ENCODE results near the gene PDPK1. TPM values are rescaled to one million over a fixed set of nuclear protein-coding genes. Genes with fewer than 3 reads are reported as not detected.

The PDPK1 gene
- total RNA-seq, 3 donors from 2014 or later (not counting 1 experiment from before 2014, with no cell fraction given), result 63.1 to 80.7 (median 73.5) TPM

GRCh38 chr16:2518823-2519710, 18.8 kb upstream of the PDPK1 start:
- peak overlapping the region; percentile 89 to 91 for H3K27ac Mint-ChIP-seq
- Histone ChIP-seq H3K27me3 (ENCODE audit: control insufficient read depth, insufficient read depth, low read length) (no peaks in the 10 kb centered on the region), H3K9me3 (ENCODE audit: control insufficient read depth, insufficient read depth, low read length) (no peaks in the 10 kb centered on the region), H3K36me3 (ENCODE audit: control insufficient read depth, insufficient read depth, low read length) (peaks cover 14% of the 10 kb centered on the region), H3K4me1 (ENCODE audit: control insufficient read depth, insufficient read depth, low read length) (peaks cover 66% of the 10 kb centered on the region), H3K27ac (ENCODE audit: low read length) (peak overlapping the region; percentile 66), H3K4me3 (ENCODE audit: low read length) (no peak overlapping the region)
- no peaks in the 10 kb centered on the region for H3K9me3 Mint-ChIP-seq
- no peak for ATAC-seq
- H3K4me1 Mint-ChIP-seq, result peaks cover 52 to 67% of the 10 kb centered on the region in 2 donors
- DNase-seq, result no peak
- no peak for TF ChIP-seq CTCF (IDR thresholded peaks at IDR 0.05)
- H3K36me3 Mint-ChIP-seq, result no peaks in the 10 kb centered on the region
- 91% methylated on average over 39 of the region's 39 CpGs for WGBS (ENCODE audit: insufficient coverage)
- H3K4me3 Mint-ChIP-seq, result peak overlapping the region; percentile 83
- intact Hi-C loops (cut with micrococcal nuclease), result no loop called here
- H3K27me3 Mint-ChIP-seq (ENCODE audit: low read depth in 2 of 2), result no peaks in the 10 kb centered on the region

- no peak for ATAC-seq
Observed at GRCh38 chr16:2519711-2520080, 18.1 kb upstream of the PDPK1 start.

GRCh38 chr16:2520097-2520783, 17.6 kb upstream of the PDPK1 start, which contains the start of gene AMDHD2:
Gene AMDHD2, plus strand, starts transcription at chr16:2520371. Its CDS starts 88 bp downstream, at chr16:2520459.
- Histone ChIP-seq H3K9me3 (ENCODE audit: control insufficient read depth, insufficient read depth, low read length) (no peaks in the 10 kb centered on the region), H3K36me3 (ENCODE audit: control insufficient read depth, insufficient read depth, low read length) (peaks cover 23% of the 10 kb centered on the region), H3K4me1 (ENCODE audit: control insufficient read depth, insufficient read depth, low read length) (peaks cover 59% of the 10 kb centered on the region), H3K27me3 (ENCODE audit: control insufficient read depth, insufficient read depth, low read length) (no peaks in the 10 kb centered on the region), H3K4me3 (ENCODE audit: low read length) (peak within 1 kb of the TSS; percentile 36), H3K27ac (ENCODE audit: low read length) (peak within 1 kb of the TSS; percentile 76)
- Mint-ChIP-seq H3K36me3 (no peaks in the 10 kb centered on the region), H3K4me1 (peaks cover 45 to 58% of the 10 kb centered on the region in 2 donors), H3K27ac (peak within 1 kb of the TSS; percentile 89 to 91), H3K27me3 (ENCODE audit: low read depth in 2 of 2) (no peaks in the 10 kb centered on the region), H3K4me3 (peak within 1 kb of the TSS; percentile 88), H3K9me3 (no peaks in the 10 kb centered on the region)
- peak; percentile 67 to 79 (median 75) for ATAC-seq
- intact Hi-C loops (cut with micrococcal nuclease), result no loop called here
- no peak for TF ChIP-seq CTCF (IDR thresholded peaks at IDR 0.05)
- DNase-seq, result peak; percentile 92 to 97
- WGBS (ENCODE audit: insufficient coverage), result under 1% methylated on average over 83 of the region's 83 CpGs

More at GRCh38 chr16:2519711-2520080, 18.1 kb upstream of the PDPK1 start:
- Histone ChIP-seq H3K4me3 (ENCODE audit: low read length) (no peak overlapping the region), H3K9me3 (ENCODE audit: control insufficient read depth, insufficient read depth, low read length) (no peaks in the 10 kb centered on the region), H3K36me3 (ENCODE audit: control insufficient read depth, insufficient read depth, low read length) (peaks cover 19% of the 10 kb centered on the region), H3K27me3 (ENCODE audit: control insufficient read depth, insufficient read depth, low read length) (no peaks in the 10 kb centered on the region), H3K4me1 (ENCODE audit: control insufficient read depth, insufficient read depth, low read length) (peaks cover 64% of the 10 kb centered on the region), H3K27ac (ENCODE audit: low read length) (peak overlapping the region; percentile 66)
- 73% methylated on average over 22 of the region's 22 CpGs for WGBS (ENCODE audit: insufficient coverage)
- no peaks in the 10 kb centered on the region for H3K27me3 Mint-ChIP-seq (ENCODE audit: low read depth in 2 of 2)
- no peak for DNase-seq
- H3K9me3 Mint-ChIP-seq, result no peaks in the 10 kb centered on the region
- H3K4me1 Mint-ChIP-seq, result peaks cover 50 to 63% of the 10 kb centered on the region in 2 donors
- intact Hi-C loops (cut with micrococcal nuclease), result no loop called here
- H3K27ac Mint-ChIP-seq, result peak overlapping the region; percentile 89 to 91
- H3K4me3 Mint-ChIP-seq, result peak overlapping the region; percentile 83
- no peak for TF ChIP-seq CTCF (IDR thresholded peaks at IDR 0.05)
- no peaks in the 10 kb centered on the region for H3K36me3 Mint-ChIP-seq

Data from natural killer cell (primary cell).